Activated CD4-positive, alpha-beta T cell treated with anti-CD3 and anti-CD28 coated beads, Interleukin-2, amount 10 ng/mL, durations not matched to agents 24 days and 14 days (primary cell): Measurements from ENCODE around the gene IL5. TPM values are rescaled to one million over a fixed set of nuclear protein-coding genes. Genes with fewer than 3 reads are reported as not detected.
"Not testable (repeated sequence)": the region's sequence is repeated elsewhere in the genome, so short reads cannot be mapped to it uniquely, and the experiment has no call there.

Experiments
- DNase-seq: peaks from one replicate; pipeline ENCODE4 v3.0.0; 2022
- H3K27ac Mint-ChIP-seq: one replicate; pipeline ENCODE4 v1.8.0; 2022; ENCODE audit warnings: mild to moderate bottlenecking, mixed read lengths
- H3K27me3 Mint-ChIP-seq: one replicate; pipeline ENCODE4 v1.8.0; 2022; ENCODE audit warnings: mixed read lengths
- H3K36me3 Mint-ChIP-seq: one replicate; pipeline ENCODE4 v1.8.0; 2022; ENCODE audit warnings: low read depth, mild to moderate bottlenecking, mixed read lengths
- H3K4me1 Mint-ChIP-seq: one replicate; pipeline ENCODE4 v1.8.0; 2021; ENCODE audit warnings: mixed read lengths
- H3K4me3 Mint-ChIP-seq: one replicate; pipeline ENCODE4 v1.8.0; 2022; ENCODE audit warnings: mild to moderate bottlenecking, moderate library complexity, mixed read lengths
- H3K9me3 Mint-ChIP-seq: one replicate; pipeline ENCODE4 v1.8.0; 2021; ENCODE audit warnings: mixed read lengths
- intact Hi-C: fragments of 100-400 bp; cut with micrococcal nuclease; formaldehyde crosslinking; loops from one replicate; pipeline ENCODE4 v1.15.1; 2023
- total RNA-seq: library from RNA; stranded (reverse); gene quantifications from 2 replicates; pipeline ENCODE4 v1.2.3, GENCODE V29; 2022

Gene IL5
- total RNA-seq, 1 donor from 2014 or later = 7.0 TPM

DNA sequence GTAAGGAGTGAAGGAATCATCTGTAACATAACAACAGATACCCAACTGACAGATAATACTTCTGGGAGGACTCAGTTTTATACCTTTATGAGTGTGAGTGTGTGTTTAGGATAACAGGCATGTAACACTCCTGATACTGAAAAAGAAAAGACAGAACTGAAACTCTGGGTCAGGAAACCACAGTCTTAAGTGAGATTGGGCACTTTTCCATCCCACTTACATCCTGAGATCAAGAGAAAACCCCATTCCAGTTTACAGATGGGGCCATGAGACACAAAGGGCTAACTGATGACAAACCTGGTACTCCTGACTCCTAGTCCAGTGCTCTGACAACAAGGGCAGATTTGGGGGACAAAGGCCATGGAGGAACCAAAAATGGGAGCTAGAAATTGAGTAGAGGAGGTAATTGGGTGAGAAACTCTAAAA lies 18.0 kb downstream of the IL5 start:
- peak overlapping the region; percentile 52 for H3K4me3 Mint-ChIP-seq
- H3K9me3 Mint-ChIP-seq = peaks cover 4% of the 10 kb centered on the region
- DNase-seq = peak; percentile 63
- H3K36me3 Mint-ChIP-seq = peaks cover 5% of the 10 kb centered on the region
- H3K27ac Mint-ChIP-seq = peak overlapping the region; percentile 90
- H3K4me1 Mint-ChIP-seq = peaks cover 49% of the 10 kb centered on the region
- no peaks in the 10 kb centered on the region for H3K27me3 Mint-ChIP-seq
- intact Hi-C loops = loop anchor here (1.0 to 5.0 kb wide), 7 partner anchors 32 to 277 kb away; partner anchors contain the start of genes IRF1 and KIF3A

- not testable (repeated sequence) for DNase-seq, H3K9me3 Mint-ChIP-seq, H3K36me3 Mint-ChIP-seq, H3K27me3 Mint-ChIP-seq
- Mint-ChIP-seq H3K4me3 (peak overlapping the region; percentile 47), H3K4me1 (peaks cover 51% of the 10 kb centered on the region), H3K27ac (peak overlapping the region; percentile 90)
- intact Hi-C loops = loop anchor here (1.0 to 5.0 kb wide), 7 partner anchors 32 to 277 kb away; partner anchors contain the start of genes IRF1 and KIF3A
Measured at GRCh38 chr5:132524877-132525276, 18.4 kb downstream of the IL5 start.

GRCh38 chr5:132522067-132522466 lies 21.3 kb downstream of the IL5 start:
- H3K4me3 Mint-ChIP-seq, H3K36me3 Mint-ChIP-seq, H3K9me3 Mint-ChIP-seq, DNase-seq, H3K27me3 Mint-ChIP-seq, intact Hi-C loops: not testable (repeated sequence)
- Mint-ChIP-seq H3K27ac (peak overlapping the region; percentile 51), H3K4me1 (peaks cover 34% of the 10 kb centered on the region)

- intact Hi-C loops, H3K4me3 Mint-ChIP-seq, H3K27ac Mint-ChIP-seq, H3K27me3 Mint-ChIP-seq: not testable (repeated sequence)
- DNase-seq = peak; percentile 19
- Mint-ChIP-seq H3K9me3 (peaks cover 12% of the 10 kb centered on the region), H3K36me3 (peaks cover 14% of the 10 kb centered on the region), H3K4me1 (peaks cover 15% of the 10 kb centered on the region)
Measured at GRCh38 chr5:132513618-132514336, 29.5 kb downstream of the IL5 start.

GRCh38 chr5:132510076-132510475 lies 33.2 kb downstream of the IL5 start:
- H3K27ac Mint-ChIP-seq = no peak overlapping the region
- intact Hi-C loops = no loop called here
- H3K9me3 Mint-ChIP-seq = peaks cover 12% of the 10 kb centered on the region
- H3K36me3 Mint-ChIP-seq = peaks cover 14% of the 10 kb centered on the region
- H3K4me3 Mint-ChIP-seq = no peak overlapping the region
- H3K27me3 Mint-ChIP-seq = peaks cover 10% of the 10 kb centered on the region
- peaks cover 29% of the 10 kb centered on the region for H3K4me1 Mint-ChIP-seq
- DNase-seq = no peak

GRCh38 chr5:132506094-132506692 lies 37.1 kb downstream of the IL5 start:
- intact Hi-C loops = loop anchor here (1.0 kb wide), 1 partner anchor 314 kb away; no protein-coding TSS in a partner anchor
- no peak overlapping the region for H3K4me3 Mint-ChIP-seq
- DNase-seq = peak; percentile 74

GRCh38 chr5:132505641-132506040 lies 37.7 kb downstream of the IL5 start:
- Mint-ChIP-seq H3K4me1 (peaks cover 31% of the 10 kb centered on the region), H3K36me3 (peaks cover 4% of the 10 kb centered on the region), H3K27ac (no peak overlapping the region), H3K9me3 (peaks cover 4% of the 10 kb centered on the region), H3K27me3 (peaks cover 10% of the 10 kb centered on the region), H3K4me3 (no peak overlapping the region)
- DNase-seq = peak; percentile 47
- intact Hi-C loops = loop anchor here (1.0 kb wide), 1 partner anchor 315 kb away; no protein-coding TSS in a partner anchor

More at GRCh38 chr5:132506094-132506692, 37.1 kb downstream of the IL5 start:
- Mint-ChIP-seq H3K4me1 (peaks cover 27% of the 10 kb centered on the region), H3K36me3 (peaks cover 4% of the 10 kb centered on the region), H3K9me3 (peaks cover 4% of the 10 kb centered on the region), H3K27me3 (peaks cover 10% of the 10 kb centered on the region), H3K27ac (no peak overlapping the region)

DNA sequence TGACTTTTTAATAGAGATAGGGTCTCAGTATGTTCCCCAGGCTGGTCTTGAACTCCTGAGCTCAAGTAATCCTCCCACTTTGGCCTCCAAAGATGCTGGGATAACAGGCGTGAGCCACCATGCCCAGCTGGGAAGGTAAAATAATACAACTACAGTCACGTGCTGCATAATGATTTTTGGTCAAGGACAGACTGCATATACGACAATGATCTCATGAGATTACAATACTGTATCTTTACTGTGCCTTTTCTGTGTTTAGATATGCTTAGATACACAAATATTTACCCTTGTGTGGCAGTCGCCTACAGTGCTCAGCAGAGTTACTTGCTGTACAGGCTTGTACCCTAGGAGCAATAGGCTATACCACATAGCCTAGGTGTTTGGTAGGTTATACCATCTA lies 38.6 kb downstream of the IL5 start:
- no peak overlapping the region for H3K4me3 Mint-ChIP-seq
- H3K36me3 Mint-ChIP-seq = peaks cover 2% of the 10 kb centered on the region
- DNase-seq = no peak
- H3K27ac Mint-ChIP-seq = no peak overlapping the region
- peaks cover 35% of the 10 kb centered on the region for H3K4me1 Mint-ChIP-seq
- intact Hi-C loops = no loop called here
- peaks cover 2% of the 10 kb centered on the region for H3K9me3 Mint-ChIP-seq
- H3K27me3 Mint-ChIP-seq = peaks cover 7% of the 10 kb centered on the region

DNA sequence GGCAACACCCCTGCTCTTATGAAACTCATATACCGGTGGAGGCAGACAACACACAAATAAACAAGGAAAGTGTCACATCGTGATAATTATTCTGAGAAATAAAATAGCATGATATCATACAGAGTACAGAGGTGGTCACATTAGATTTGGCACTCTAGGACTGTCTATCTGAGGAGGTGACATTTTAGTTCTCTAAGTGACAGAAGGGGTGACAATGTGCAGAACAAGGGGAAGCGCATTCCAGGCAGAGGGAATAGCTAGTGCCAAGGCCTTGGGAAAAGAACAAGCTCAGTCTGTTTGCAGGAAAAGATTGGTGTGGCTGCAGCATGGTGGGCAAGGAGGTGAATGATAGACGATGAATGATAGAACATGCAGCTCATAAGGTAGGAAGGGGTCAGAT lies 40.1 kb downstream of the IL5 start:
- Mint-ChIP-seq H3K4me3 (no peak overlapping the region), H3K9me3 (no peaks in the 10 kb centered on the region), H3K27me3 (peaks cover 5% of the 10 kb centered on the region), H3K36me3 (no peaks in the 10 kb centered on the region), H3K4me1 (peaks cover 38% of the 10 kb centered on the region), H3K27ac (no peak overlapping the region)
- intact Hi-C loops = no loop called here
- no peak for DNase-seq

- intact Hi-C loops = loop anchor here (1.0 to 2.0 kb wide), 3 partner anchors 116 to 437 kb away; no protein-coding TSS in a partner anchor
- H3K36me3 Mint-ChIP-seq = no peaks in the 10 kb centered on the region
Measured at GRCh38 chr5:132501961-132502931, 41.1 kb downstream of the IL5 start.

DNA sequence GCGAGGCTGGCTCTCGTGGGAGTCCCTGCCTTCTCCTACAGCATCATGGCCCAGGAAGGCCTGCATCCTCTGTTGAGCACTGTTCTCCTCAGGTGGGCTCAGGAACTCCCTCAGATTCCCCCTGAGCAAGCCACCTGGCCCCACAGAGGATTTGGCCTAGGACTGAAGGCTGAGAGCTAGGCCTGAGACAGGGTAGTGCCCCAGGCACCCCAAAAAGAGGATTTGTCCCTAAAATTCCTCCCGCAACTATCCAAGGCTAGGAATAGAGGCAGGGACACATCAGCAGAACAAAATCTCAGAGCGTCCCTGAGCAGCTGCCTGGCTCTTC lies 41.7 kb downstream of the IL5 start:
- H3K27ac Mint-ChIP-seq = no peak overlapping the region
- intact Hi-C loops = loop anchor here (1.0 to 2.0 kb wide), 3 partner anchors 115 to 436 kb away; no protein-coding TSS in a partner anchor
- H3K4me1 Mint-ChIP-seq = peaks cover 45% of the 10 kb centered on the region
- DNase-seq = no peak
- no peak overlapping the region for H3K4me3 Mint-ChIP-seq
- no peaks in the 10 kb centered on the region for H3K9me3 Mint-ChIP-seq
- peaks cover 2% of the 10 kb centered on the region for H3K27me3 Mint-ChIP-seq
- H3K36me3 Mint-ChIP-seq = no peaks in the 10 kb centered on the region

More at GRCh38 chr5:132501961-132502931, 41.1 kb downstream of the IL5 start:
- Mint-ChIP-seq H3K4me3 (no peak overlapping the region), H3K9me3 (no peaks in the 10 kb centered on the region), H3K4me1 (peaks cover 43% of the 10 kb centered on the region), H3K27ac (no peak overlapping the region), H3K27me3 (peaks cover 2% of the 10 kb centered on the region)
- peak; percentile 54 for DNase-seq

GRCh38 chr5:132500931-132501628 lies 42.2 kb downstream of the IL5 start:
- Mint-ChIP-seq H3K9me3 (no peaks in the 10 kb centered on the region), H3K27ac (peak overlapping the region; percentile 65), H3K4me1 (peaks cover 43% of the 10 kb centered on the region), H3K27me3 (peaks cover 2% of the 10 kb centered on the region), H3K4me3 (no peak overlapping the region), H3K36me3 (no peaks in the 10 kb centered on the region)
- peak; percentile 92 for DNase-seq
- intact Hi-C loops = loop anchor here (1.0 to 2.0 kb wide), 3 partner anchors 115 to 436 kb away; no protein-coding TSS in a partner anchor
